ENCODE measurements around the gene DOCK4. TPM values are rescaled to one million over a fixed set of nuclear protein-coding genes. Genes with fewer than 3 reads are reported as not detected.

Gene DOCK4
- total RNA-seq, 2 experiments from 2014 or later: 1.4 to 1.7 TPM

- POLR2A ChIA-PET: no interaction called here
- ATAC-seq (ENCODE audit: low read depth) (no peak), DNase-seq (no peak)
- Mint-ChIP-seq H3K36me3 (no peaks in the 10 kb centered on the region), H3K4me1 (no peaks in the 10 kb centered on the region), H3K9me3 (no peaks in the 10 kb centered on the region), H3K27me3 (peaks cover 7% of the 10 kb centered on the region), H3K4me3 (no peak overlapping the region), H3K27ac (no peak overlapping the region)
These were observed 155.8 kb downstream of the DOCK4 start for GRCh38 chr7:112050250-112050881.

- Mint-ChIP-seq H3K36me3 (no peaks in the 10 kb centered on the region), H3K27ac (no peak overlapping the region), H3K27me3 (peaks cover 7% of the 10 kb centered on the region), H3K9me3 (peaks cover under 1% of the 10 kb centered on the region), H3K4me3 (no peak overlapping the region), H3K4me1 (no peaks in the 10 kb centered on the region)
- no peak for DNase-seq
- ATAC-seq (ENCODE audit: low read depth): no peak
- POLR2A ChIA-PET: no interaction called here
These were observed 156.5 kb downstream of the DOCK4 start for GRCh38 chr7:112049555-112050249.

- no peak overlapping the region for H3K4me3 Mint-ChIP-seq
- POLR2A ChIA-PET: no interaction called here
- DNase-seq (no peak), ATAC-seq (ENCODE audit: low read depth) (no peak)
- no peaks in the 10 kb centered on the region for H3K4me1 Mint-ChIP-seq
- peaks cover 4% of the 10 kb centered on the region for H3K9me3 Mint-ChIP-seq
- H3K27ac Mint-ChIP-seq: no peak overlapping the region
- no peaks in the 10 kb centered on the region for H3K36me3 Mint-ChIP-seq
- peaks cover 17% of the 10 kb centered on the region for H3K27me3 Mint-ChIP-seq
These were observed 158.8 kb downstream of the DOCK4 start for GRCh38 chr7:112047421-112047820.

- POLR2A ChIA-PET: no interaction called here
These were observed 161.0 kb downstream of the DOCK4 start for GRCh38 chr7:112045222-112045621.

GRCh38 chr7:112042631-112043030 is 163.6 kb downstream of the DOCK4 start:
- H3K4me3 Mint-ChIP-seq: no peak overlapping the region
- DNase-seq (no peak), ATAC-seq (ENCODE audit: low read depth) (no peak)
- H3K27ac Mint-ChIP-seq: no peak overlapping the region
- H3K4me1 Mint-ChIP-seq: no peaks in the 10 kb centered on the region
- H3K27me3 Mint-ChIP-seq: peaks cover 16% of the 10 kb centered on the region
- H3K36me3 Mint-ChIP-seq: no peaks in the 10 kb centered on the region
- POLR2A ChIA-PET: no interaction called here
- H3K9me3 Mint-ChIP-seq: peaks cover 4% of the 10 kb centered on the region

More at GRCh38 chr7:112045222-112045621, 161.0 kb downstream of the DOCK4 start:
- H3K27me3 Mint-ChIP-seq: peaks cover 14% of the 10 kb centered on the region
- no peaks in the 10 kb centered on the region for H3K36me3 Mint-ChIP-seq
- H3K4me1 Mint-ChIP-seq: no peaks in the 10 kb centered on the region
- no peak for ATAC-seq (ENCODE audit: low read depth)
- DNase-seq: no peak
- peaks cover 4% of the 10 kb centered on the region for H3K9me3 Mint-ChIP-seq
- H3K4me3 Mint-ChIP-seq: no peak overlapping the region
- no peak overlapping the region for H3K27ac Mint-ChIP-seq

- Mint-ChIP-seq H3K9me3 (no peaks in the 10 kb centered on the region), H3K27ac (no peak overlapping the region), H3K27me3 (peaks cover 6% of the 10 kb centered on the region), H3K4me3 (no peak overlapping the region), H3K4me1 (no peaks in the 10 kb centered on the region), H3K36me3 (no peaks in the 10 kb centered on the region)
- DNase-seq: no peak
- ATAC-seq (ENCODE audit: low read depth): no peak
- POLR2A ChIA-PET: no interaction called here
These were observed 167.8 kb downstream of the DOCK4 start for GRCh38 chr7:112038353-112038752.

- H3K9me3 Mint-ChIP-seq: no peaks in the 10 kb centered on the region
- peaks cover 2% of the 10 kb centered on the region for H3K27me3 Mint-ChIP-seq
- no peaks in the 10 kb centered on the region for H3K36me3 Mint-ChIP-seq
- POLR2A ChIA-PET: no interaction called here
- H3K4me1 Mint-ChIP-seq: no peaks in the 10 kb centered on the region
- no peak overlapping the region for H3K27ac Mint-ChIP-seq
- ATAC-seq (ENCODE audit: low read depth) (no peak), DNase-seq (no peak)
- no peak overlapping the region for H3K4me3 Mint-ChIP-seq
These were observed 170.1 kb downstream of the DOCK4 start for GRCh38 chr7:112036071-112036470.

- Mint-ChIP-seq H3K36me3 (no peaks in the 10 kb centered on the region), H3K4me3 (no peak overlapping the region), H3K4me1 (no peaks in the 10 kb centered on the region), H3K27me3 (peaks cover 3% of the 10 kb centered on the region), H3K9me3 (no peaks in the 10 kb centered on the region), H3K27ac (no peak overlapping the region)
- POLR2A ChIA-PET: no interaction called here
- no peak for ATAC-seq (ENCODE audit: low read depth)
- DNase-seq: no peak
These were observed 174.5 kb downstream of the DOCK4 start for GRCh38 chr7:112031689-112032088.

GRCh38 chr7:112025556-112025955 is 180.6 kb downstream of the DOCK4 start:
- DNase-seq (no peak), ATAC-seq (ENCODE audit: low read depth) (no peak)
- Mint-ChIP-seq H3K9me3 (no peaks in the 10 kb centered on the region), H3K27me3 (peaks cover 6% of the 10 kb centered on the region), H3K4me1 (no peaks in the 10 kb centered on the region), H3K36me3 (no peaks in the 10 kb centered on the region), H3K4me3 (no peak overlapping the region), H3K27ac (no peak overlapping the region)
- POLR2A ChIA-PET: no interaction called here

GRCh38 chr7:112023786-112024185 is 182.4 kb downstream of the DOCK4 start:
- ATAC-seq (ENCODE audit: low read depth) (no peak), DNase-seq (no peak)
- POLR2A ChIA-PET: no interaction called here
- no peaks in the 10 kb centered on the region for H3K36me3 Mint-ChIP-seq
- H3K4me3 Mint-ChIP-seq: no peak overlapping the region
- no peaks in the 10 kb centered on the region for H3K9me3 Mint-ChIP-seq
- peaks cover 3% of the 10 kb centered on the region for H3K27me3 Mint-ChIP-seq
- no peak overlapping the region for H3K27ac Mint-ChIP-seq
- H3K4me1 Mint-ChIP-seq: no peaks in the 10 kb centered on the region

- no peak for DNase-seq
- no peak overlapping the region for H3K27ac Mint-ChIP-seq
- H3K36me3 Mint-ChIP-seq: no peaks in the 10 kb centered on the region
- H3K4me3 Mint-ChIP-seq: no peak overlapping the region
- no peaks in the 10 kb centered on the region for H3K4me1 Mint-ChIP-seq
- POLR2A ChIA-PET: no interaction called here
- peaks cover 3% of the 10 kb centered on the region for H3K27me3 Mint-ChIP-seq
- H3K9me3 Mint-ChIP-seq: no peaks in the 10 kb centered on the region
- ATAC-seq (ENCODE audit: low read depth): no peak
These were observed 182.9 kb downstream of the DOCK4 start for GRCh38 chr7:112023282-112023681.

- no peaks in the 10 kb centered on the region for H3K4me1 Mint-ChIP-seq
- H3K4me3 Mint-ChIP-seq: no peak overlapping the region
- POLR2A ChIA-PET: no interaction called here
- peaks cover 3% of the 10 kb centered on the region for H3K27me3 Mint-ChIP-seq
- no peaks in the 10 kb centered on the region for H3K9me3 Mint-ChIP-seq
- H3K27ac Mint-ChIP-seq: no peak overlapping the region
- no peaks in the 10 kb centered on the region for H3K36me3 Mint-ChIP-seq
- ATAC-seq (ENCODE audit: low read depth) (no peak), DNase-seq (no peak)
These were observed 184.1 kb downstream of the DOCK4 start for GRCh38 chr7:112022128-112022527.

- no peak for DNase-seq
- peaks cover 3% of the 10 kb centered on the region for H3K27me3 Mint-ChIP-seq
- H3K36me3 Mint-ChIP-seq: no peaks in the 10 kb centered on the region
- H3K9me3 Mint-ChIP-seq: no peaks in the 10 kb centered on the region
- no peak overlapping the region for H3K4me3 Mint-ChIP-seq
- no peaks in the 10 kb centered on the region for H3K4me1 Mint-ChIP-seq
- no peak overlapping the region for H3K27ac Mint-ChIP-seq
- no peak for ATAC-seq (ENCODE audit: low read depth)
- POLR2A ChIA-PET: no interaction called here
These were observed 184.7 kb downstream of the DOCK4 start for GRCh38 chr7:112021379-112022044.

GRCh38 chr7:112020800-112021199 is 185.4 kb downstream of the DOCK4 start:
- Mint-ChIP-seq H3K36me3 (no peaks in the 10 kb centered on the region), H3K27ac (no peak overlapping the region), H3K9me3 (no peaks in the 10 kb centered on the region), H3K4me3 (no peak overlapping the region), H3K27me3 (peaks cover 3% of the 10 kb centered on the region), H3K4me1 (no peaks in the 10 kb centered on the region)
- POLR2A ChIA-PET: no interaction called here
- DNase-seq: no peak
- ATAC-seq (ENCODE audit: low read depth): no peak

All from activated naive CD8-positive, alpha-beta T cell treated with anti-CD3 and anti-CD28 coated beads, Interleukin-2, amount 10 ng/mL, durations not matched to agents 7 days and 5 days (primary cell).